Omental fat pad (tissue), 4 donors: ENCODE measurements around the gene SH3BP1. TPM values are rescaled to one million over a fixed set of nuclear protein-coding genes. Genes with fewer than 3 reads are reported as not detected.
"Not testable (repeated sequence)": the region's sequence is repeated elsewhere in the genome, so short reads cannot be mapped to it uniquely, and the experiment has no call there.

Source experiments
- ATAC-seq: fragments of 150-250 bp; one replicate; pipeline ENCODE4 v1.9.1; 2016; ENCODE audit warnings: mild to moderate bottlenecking, moderate library complexity; ENCODE audit not compliant: low FRiP score
- DNase-seq: peaks from one replicate; pipeline ENCODE4 v3.0.0-alpha.2; 2019; ENCODE audit warnings: low spot score
- total RNA-seq, 4 donors: library from RNA; depleted of rRNA; stranded (reverse); fragments of >200 nt; gene quantifications; one replicate each; pipeline ENCODE4 v1.1.0, GENCODE V29; 2016
- TF ChIP-seq, protein P1 (sequence below), 3 donors: fragments of 450-650 bp; IDR thresholded peaks; one replicate each; pipeline ENCODE4 v1.5.1; 2016 to 2017; ENCODE audit warnings: antibody characterized with exemption in 3 of 3, mild to moderate bottlenecking in 3 of 3, moderate library complexity in 2 of 3

SH3BP1 gene
- total RNA-seq, 4 donors from 2014 or later: 3.6 to 11.5 (median 8.2) TPM

DNA sequence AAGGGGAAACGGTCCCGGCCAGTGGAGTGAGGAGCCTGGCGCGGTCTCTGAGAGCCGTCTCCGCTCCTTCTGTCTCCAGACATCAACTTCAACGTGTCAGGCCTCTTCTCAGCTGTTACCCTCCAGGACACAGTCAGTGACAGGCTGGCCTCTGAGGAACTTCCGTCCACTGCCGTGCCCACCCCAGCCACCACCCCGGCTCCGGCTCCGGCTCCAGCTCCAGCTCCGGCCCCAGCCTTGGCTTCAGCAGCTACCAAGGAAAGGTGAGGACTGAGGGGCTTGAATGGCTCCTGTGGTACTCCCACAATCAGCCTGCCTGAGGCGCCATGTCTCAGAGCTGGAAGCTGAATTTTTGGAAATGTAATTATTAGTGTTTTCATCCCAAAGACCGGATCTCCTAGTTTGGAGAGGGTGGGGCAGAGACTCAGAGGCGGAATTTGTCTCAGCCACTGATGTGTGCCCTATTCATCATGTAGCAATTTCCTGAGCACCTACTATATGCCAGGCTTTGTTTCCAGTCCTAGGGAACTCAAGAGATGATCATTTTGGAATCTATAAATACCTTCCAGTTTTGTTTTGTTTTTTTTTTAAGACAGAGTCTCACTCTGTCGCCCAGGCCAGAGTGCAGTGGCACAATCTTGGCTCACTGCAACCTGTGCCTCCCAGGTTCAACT lies 11.1 kb downstream of the SH3BP1 start:
- DNase-seq (no peak), ATAC-seq (no peak)
- TF ChIP-seq, protein P1, sequence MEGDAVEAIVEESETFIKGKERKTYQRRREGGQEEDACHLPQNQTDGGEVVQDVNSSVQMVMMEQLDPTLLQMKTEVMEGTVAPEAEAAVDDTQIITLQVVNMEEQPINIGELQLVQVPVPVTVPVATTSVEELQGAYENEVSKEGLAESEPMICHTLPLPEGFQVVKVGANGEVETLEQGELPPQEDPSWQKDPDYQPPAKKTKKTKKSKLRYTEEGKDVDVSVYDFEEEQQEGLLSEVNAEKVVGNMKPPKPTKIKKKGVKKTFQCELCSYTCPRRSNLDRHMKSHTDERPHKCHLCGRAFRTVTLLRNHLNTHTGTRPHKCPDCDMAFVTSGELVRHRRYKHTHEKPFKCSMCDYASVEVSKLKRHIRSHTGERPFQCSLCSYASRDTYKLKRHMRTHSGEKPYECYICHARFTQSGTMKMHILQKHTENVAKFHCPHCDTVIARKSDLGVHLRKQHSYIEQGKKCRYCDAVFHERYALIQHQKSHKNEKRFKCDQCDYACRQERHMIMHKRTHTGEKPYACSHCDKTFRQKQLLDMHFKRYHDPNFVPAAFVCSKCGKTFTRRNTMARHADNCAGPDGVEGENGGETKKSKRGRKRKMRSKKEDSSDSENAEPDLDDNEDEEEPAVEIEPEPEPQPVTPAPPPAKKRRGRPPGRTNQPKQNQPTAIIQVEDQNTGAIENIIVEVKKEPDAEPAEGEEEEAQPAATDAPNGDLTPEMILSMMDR (IDR thresholded peaks at IDR 0.05): no peak

DNA sequence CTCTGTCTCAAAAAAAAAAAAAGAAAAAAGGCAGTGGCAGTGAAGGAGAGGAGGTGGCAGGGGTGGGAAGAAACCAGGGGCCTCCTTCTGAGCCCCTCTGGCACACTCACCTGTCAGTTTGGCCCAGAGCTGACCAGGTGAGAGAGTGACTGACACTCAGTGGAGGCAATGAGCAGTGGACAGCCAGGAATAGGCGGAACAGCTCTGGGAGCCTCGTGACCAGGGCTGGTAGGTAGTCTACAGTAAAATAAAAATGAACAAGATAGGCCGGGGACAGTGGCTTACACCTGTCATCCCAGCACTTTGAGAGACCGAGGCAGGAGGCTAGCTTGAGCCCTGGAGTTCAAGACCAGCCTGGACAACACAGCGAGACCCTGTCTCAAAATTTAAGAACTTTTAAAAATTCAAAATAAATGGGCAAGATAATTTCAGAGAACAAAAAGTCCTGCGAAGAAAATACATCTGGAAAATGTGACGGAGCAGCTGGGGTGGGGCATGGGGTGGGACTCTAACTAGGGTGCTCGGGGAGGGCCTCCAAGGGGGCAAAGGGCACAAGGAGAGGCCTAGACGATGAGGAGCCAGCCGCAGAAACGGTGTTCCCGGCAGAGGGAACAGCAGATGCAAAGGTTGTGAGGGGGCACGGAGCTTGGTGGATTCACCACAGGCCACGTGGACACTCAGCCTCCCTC lies 15.2 kb downstream of the SH3BP1 start:
- DNase-seq (no peak), ATAC-seq (no peak)
- TF ChIP-seq, protein P1 (IDR thresholded peaks at IDR 0.05): no peak

DNA sequence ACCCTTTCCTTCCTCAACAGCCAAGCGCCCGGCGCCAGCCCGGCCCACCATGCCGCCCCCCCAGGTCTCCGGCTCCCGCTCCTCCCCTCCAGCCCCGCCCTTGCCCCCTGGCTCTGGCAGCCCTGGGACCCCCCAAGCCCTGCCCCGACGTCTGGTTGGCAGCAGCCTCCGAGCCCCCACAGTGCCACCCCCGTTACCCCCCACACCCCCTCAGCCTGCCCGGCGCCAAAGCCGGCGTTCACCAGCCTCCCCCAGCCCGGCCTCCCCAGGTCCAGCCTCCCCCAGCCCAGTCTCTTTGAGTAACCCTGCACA lies 15.7 kb downstream of the SH3BP1 start:
- no peak for DNase-seq
- ATAC-seq: no peak
- TF ChIP-seq, protein P1 (IDR thresholded peaks at IDR 0.05): no peak

DNA sequence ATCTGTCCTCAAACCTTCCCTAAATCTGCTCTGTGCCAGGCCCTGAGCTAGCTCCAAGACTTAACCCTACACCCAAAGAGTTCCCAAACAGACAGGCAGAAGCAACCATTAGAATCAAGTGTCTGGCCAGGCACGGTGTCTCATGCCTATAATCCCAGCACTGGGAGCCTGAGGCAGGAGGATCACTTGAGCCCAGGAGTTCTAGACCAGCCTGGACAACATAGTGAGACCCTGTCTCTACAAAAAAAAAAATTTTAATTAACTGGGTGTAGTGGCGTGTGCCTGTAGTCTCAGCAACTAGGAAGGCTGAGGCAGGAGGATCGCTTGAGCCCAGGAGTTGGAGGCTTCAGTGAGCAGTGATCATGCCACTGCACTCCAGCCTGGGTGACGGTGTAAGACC lies 17.1 kb downstream of the SH3BP1 start:
- DNase-seq, ATAC-seq: not testable (repeated sequence)

DNA sequence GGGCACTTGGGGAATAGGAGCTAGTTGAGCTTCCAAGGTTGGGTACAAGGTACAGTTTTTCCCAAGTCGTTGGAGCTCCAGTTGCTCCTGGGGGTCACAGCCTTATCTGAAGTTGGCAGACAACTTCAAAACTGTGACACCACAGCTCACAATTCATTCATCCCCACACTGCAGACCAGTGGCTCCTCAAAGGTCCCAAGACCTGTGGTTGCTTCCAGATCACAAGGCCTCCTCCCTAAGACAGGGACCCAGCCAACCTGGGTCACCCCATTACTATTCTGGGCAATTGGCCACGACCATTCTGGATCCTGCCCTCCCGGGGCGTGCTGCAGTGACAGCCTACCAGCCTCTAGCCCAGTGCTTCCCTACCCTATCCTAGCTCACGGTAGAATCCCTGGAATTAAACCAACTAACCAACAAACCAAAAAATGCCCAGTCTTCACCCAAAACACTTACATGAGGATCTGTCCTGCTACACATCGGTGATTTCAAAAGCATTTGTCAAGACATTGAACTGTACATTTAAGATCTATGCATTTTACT lies 18.2 kb downstream of the SH3BP1 start:
- TF ChIP-seq, protein P1 (IDR thresholded peaks at IDR 0.05): no peak
- ATAC-seq (no peak), DNase-seq (no peak)

DNA sequence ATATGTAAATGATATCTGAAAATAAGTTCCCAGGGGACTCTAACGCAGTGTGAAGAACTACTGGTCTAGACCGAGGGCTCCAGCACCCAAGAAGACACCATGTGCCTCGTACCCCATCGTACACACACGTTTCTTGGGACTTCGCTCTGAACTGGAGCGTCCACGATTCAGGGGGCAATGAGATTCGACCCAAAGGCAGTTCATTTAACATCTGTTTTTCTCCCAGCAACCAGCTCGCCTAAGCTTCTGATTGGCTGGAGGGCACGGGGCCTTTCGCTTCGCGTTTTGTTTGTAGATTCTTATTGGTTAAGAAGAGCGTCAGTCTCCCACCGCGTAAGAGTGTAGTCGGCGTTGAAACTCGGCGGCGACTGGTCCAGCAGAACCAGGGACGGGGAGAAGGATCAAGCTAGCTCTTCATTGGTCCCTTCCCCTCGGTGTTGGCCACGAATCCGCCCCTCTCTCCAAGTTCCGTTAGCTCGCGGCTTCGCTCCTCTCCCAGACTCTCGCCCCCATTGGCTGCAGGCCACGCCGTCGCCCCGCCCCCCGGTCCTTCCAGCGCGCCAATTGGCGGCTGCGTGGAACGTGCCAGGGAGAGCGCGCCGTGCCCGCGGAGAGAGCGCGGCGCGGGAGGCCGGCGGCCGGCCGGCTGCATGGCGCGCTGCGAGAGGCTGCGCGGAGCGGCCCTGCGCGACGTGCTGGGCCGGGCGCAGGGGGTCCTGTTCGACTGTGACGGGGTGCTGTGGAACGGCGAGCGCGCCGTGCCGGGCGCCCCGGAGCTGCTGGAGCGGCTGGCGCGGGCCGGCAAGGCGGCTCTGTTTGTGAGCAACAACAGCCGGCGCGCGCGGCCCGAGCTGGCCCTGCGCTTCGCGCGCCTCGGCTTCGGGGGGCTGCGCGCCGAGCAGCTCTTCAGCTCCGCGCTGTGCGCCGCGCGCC lies 18.9 kb downstream of the SH3BP1 start, which contains the start of gene PDXP:
TSS of gene PDXP (plus strand) at position 591 of the 933 bp plus-strand sequence. CDS start at position 651, 60 bp downstream.
- DNase-seq (peak; percentile 94), ATAC-seq (peak; percentile 99)
- TF ChIP-seq, protein P1 (IDR thresholded peaks at IDR 0.05): no peak
